Nucleus accumbens (tissue), 56 donors: ENCODE data around the gene BAG1.

ENCODE experiments used
- DNase-seq, 56 donors: peaks; one replicate each; lab custom pipeline; 2025; lab: John Stamatoyannopoulos, UW

The BAG1 gene

DNA sequence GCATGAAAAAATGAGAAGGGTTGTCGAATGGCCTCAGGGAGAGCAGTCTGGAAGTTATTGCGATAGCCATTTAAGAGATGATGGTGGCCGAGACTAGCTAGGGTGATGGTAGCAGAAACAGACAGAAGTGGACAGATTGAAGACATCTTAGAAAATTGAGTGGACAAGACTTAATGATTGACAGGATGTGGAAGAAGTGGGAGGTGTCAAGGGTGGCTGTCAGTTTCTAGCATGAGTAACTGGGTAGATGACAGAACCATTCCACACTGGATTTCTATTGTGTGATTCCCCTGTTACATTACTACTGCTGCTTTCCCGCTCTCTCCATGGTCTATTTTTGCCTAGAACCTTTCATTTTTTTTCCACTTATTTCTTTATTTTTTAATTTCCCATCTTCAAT is 13.0 kb upstream of the BAG1 start:
- no peak for DNase-seq

DNA sequence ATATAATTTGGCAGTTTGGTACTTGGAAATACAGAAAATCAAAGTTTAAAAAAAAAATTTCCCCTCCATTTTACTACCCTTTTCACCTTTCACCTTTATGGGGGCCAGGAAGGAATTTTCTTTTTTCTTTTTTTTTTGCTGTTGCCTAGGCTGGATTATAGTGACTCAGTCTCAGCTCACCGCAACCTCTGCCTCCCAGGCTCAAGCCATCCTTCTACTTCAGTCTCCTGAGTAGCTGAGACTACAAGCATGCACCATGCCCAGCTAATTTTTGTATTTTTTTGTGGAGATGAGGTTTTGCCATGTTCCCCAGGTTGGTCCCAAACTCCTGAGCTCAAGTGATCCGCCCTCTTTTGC is 9.4 kb upstream of the BAG1 start:
- no peak for DNase-seq

DNA sequence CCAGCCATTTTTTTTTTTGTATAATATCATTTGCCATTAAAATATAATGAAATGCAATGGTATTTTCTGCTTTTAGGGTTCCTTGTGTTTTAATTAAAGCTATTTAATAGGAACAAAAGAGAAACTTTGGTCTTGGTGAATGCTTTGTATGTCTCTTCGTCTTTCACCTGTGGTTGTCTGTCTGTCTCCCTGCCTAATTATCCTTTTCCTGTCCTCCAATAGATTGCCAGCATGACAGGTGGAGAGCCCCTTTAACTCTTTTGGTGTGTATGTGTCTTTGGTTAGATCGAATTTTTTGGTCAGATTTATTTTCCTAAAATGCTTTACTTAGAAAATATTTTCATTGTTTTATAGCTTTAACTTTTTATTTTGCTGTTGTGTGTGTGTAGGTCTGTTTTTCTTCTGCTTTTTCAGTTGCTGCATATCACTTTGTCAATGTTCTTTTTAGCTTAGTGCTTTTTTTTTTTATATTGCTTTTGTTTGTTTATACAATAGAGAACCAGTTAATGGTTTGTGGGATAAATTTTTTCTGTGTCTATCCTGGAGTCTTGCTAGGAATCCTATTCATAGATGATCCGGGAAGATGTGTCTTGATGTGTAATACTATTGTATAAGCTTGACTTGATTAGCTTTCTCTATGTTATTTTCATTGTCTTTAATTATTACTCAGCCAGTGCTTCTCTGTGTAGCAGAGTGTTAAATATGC is 8.9 kb upstream of the BAG1 start:
- DNase-seq = no peak

- no peak for DNase-seq
Observed at GRCh38 chr9:33272061-33272460, 7.6 kb upstream of the BAG1 start.

GRCh38 chr9:33270146-33270545 is 5.6 kb upstream of the BAG1 start:
- DNase-seq = no peak

DNA sequence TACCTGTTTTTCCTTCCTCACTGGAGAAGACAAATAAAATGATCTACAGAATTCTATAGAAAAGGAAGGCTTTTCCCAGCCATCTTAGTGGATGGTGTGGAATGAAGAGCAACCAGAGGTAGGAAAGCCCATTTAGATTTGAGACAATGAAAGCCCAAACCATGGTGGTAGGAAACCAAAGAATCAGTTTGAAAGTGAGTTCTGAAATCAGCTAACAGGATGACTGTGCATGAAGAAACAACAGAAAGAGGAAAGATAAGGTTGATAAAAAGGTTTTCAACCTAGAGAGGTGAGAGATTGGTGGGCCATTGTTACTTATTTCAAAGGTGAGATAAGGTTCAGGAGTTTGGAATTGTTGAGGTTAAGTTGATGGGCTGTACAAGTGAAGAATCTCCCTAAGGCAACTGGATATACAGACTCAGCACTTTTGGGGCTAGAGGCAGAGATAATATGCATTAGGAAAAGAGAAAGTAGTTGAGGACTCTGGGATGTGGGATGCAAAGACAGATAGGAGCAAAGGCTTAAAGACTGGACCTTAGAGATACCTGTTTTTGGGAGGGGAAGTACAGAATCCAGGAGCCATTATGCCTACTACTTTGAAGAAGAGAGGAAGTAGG is 2.8 kb upstream of the BAG1 start:
- DNase-seq = no peak

DNA sequence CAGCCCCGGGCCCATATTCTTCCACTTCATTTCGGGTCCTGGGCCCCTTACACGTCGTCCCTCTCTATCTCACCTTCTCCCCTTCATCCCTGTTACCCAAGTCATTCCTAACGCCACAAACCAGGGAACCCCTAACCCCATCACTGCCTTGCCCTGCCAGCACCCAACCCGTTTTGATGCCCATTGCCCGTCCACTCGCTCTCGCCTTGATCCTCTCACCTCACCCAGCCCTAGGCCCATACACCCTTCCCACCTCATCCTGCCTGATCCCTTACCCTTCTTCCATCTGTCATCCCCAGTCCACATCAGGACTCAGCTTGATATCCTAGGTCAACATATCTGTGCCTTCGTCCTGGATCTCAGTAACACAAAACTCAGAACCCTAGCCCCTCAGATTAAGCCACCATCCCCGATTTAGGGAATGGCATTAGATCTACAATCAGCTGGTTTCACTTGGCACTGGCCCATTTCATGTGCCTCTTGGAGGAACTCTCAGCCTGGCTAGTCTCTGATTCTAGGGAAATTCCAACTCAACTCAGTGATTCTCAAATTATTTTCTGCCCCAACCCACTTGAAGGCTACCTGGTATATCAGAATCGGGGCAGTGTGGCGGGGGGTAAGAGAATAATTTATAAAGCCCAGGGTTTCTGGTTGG is 830 bp upstream of the BAG1 start:
- no peak for DNase-seq

DNA sequence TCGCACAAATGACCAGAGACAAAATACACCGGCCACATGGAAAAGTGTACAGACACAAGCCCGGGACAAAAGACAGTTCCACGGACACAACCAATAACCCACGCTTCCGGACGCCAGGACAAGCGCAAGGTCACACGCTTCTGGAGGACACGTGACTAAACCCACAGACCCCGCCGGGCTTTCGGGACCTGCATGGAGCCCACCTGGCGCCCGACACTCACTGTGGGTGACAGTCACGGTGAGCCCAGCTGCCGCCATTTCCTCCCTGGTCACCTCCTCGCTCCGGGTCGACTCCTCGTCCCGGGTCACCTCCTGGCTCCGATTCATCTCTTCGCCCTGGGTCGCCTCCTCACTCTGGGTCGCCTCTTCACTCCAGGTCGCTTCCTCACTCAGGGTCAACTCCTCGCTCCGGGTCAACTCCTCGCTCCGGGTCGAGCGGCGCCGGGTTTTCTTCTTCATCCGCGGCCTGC is 470 bp downstream of the BAG1 start:
- DNase-seq = peak in 35 of 56 donors; percentile 9 to 71 (median 54)

- DNase-seq = peak in 12 of 56 donors; percentile 20 to 50 (median 36)
Observed at GRCh38 chr9:33263131-33264002, 1.1 kb downstream of the BAG1 start.

DNA sequence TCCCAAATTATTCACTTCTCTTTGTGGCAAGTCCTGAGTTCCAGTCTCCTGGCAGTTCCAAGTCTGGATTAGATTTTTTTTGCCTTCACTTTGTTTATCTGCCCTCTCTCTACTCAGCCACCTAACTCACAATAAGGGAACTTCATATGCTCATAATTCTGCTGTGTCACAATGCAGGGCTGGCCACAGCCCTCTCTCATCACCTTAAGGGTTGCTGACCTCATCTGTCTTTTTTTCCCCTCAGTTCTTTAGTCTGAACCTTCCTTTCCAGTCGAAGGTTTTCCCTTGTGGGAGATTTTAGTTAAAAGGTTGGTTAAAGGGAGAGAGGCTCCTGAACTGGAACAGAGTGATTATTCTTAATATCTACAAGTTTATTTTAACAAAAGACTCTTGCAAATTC is 4.1 kb downstream of the BAG1 start:
- no peak for DNase-seq

DNA sequence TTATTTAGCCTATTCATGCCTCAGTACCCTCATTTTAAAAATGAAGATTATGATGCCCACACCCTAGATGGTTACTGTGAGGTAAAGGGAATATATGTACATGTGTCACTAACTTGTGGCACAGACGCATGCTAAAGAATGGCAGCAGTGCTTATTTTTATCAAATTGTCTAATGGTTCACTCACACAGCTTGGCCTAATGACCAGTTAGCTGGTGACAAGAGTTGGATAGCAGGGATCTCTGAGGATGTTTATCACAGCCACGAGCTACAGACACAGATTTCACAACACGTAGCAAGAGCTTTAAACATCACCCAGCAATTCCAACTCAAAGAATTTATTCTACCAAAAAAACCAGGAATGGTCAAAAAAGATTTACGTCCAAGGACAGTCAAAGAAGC is 7.2 kb downstream of the BAG1 start:
- no peak for DNase-seq

GRCh38 chr9:33256236-33256635 is 8.3 kb downstream of the BAG1 start:
- DNase-seq = no peak

GRCh38 chr9:33255471-33255870 is 9.0 kb downstream of the BAG1 start:
- DNase-seq = no peak

- DNase-seq = no peak
Observed at GRCh38 chr9:33255014-33255413, 9.5 kb downstream of the BAG1 start.

GRCh38 chr9:33254211-33254610 is 10.3 kb downstream of the BAG1 start:
- DNase-seq = no peak

- peak in 6 of 56 donors; percentile 2 to 26 (median 4) for DNase-seq
Observed at GRCh38 chr9:33250458-33250995, 14.0 kb downstream of the BAG1 start.

DNA sequence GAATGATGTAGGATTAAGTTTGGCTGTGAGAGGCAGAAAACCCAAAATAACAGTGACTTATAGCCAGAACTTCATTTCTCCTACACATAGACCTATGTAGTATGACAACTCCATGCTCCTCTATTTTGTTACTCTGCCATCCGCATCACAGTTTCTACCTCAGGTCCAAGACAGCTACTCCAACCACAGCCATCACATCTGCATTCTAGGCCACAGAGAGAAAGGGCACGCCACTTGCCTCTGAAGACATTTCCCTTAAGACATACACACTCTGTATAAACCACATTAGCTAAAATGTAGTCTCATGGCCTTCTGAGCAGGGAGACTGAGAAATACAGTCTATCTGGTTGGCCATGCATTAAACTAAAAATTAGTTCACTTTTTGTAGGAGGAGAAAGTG is 14.5 kb downstream of the BAG1 start:
- no peak for DNase-seq

- no peak for DNase-seq
Observed at GRCh38 chr9:33249087-33249658, 15.3 kb downstream of the BAG1 start.

GRCh38 chr9:33248606-33249005 is 15.9 kb downstream of the BAG1 start:
- no peak for DNase-seq

DNA sequence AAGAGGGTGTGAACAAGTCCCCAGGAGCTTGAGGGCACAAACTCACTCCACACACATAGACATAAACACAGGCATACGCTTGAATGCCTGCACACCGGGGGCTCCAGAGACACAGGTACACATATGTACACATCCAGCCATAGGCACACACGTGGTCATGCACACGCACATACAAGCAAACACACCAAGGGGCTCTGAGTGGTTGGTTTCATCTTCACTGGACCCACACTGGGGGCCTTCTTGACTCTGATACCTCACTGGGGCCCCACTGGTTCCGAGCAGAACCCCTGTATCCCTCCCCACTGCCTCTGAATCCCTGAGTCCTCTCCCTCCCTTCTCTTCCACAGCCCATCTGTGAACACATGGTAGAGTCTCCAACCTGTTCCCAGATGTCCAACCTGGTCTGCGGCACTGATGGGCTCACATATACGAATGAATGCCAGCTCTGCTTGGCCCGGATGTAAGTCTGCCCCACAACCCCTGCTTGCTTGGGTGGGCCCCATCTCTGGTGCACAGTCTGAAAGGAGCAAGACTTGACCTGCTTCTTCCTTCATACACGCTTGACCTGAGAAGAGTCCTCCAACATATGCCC is 18.1 kb downstream of the BAG1 start:
- no peak for DNase-seq
